T follicular helper cell (primary cell): ENCODE measurements around the gene INSYN2B.
"Not testable (repeated sequence)": the region's sequence is repeated elsewhere in the genome, so short reads cannot be mapped to it uniquely, and the experiment has no call there.

Experiments
- DNase-seq: peaks from one replicate; pipeline ENCODE4 v3.0.0-alpha.2; 2020; ENCODE audit warnings: low read depth

The INSYN2B gene

GRCh38 chr5:169971780-169972179 is 8.5 kb downstream of the INSYN2B start:
- DNase-seq: no peak

- DNase-seq: no peak
These were observed 9.2 kb downstream of the INSYN2B start for GRCh38 chr5:169970911-169971765.

GRCh38 chr5:169970339-169970738 is 10.0 kb downstream of the INSYN2B start:
- no peak for DNase-seq

GRCh38 chr5:169964246-169964645 is 16.0 kb downstream of the INSYN2B start:
- DNase-seq: no peak

- DNase-seq: no peak
These were observed 19.6 kb downstream of the INSYN2B start for GRCh38 chr5:169960659-169961058.

- DNase-seq: no peak
These were observed 22.0 kb downstream of the INSYN2B start for GRCh38 chr5:169958278-169958677.

GRCh38 chr5:169956756-169957155 is 23.5 kb downstream of the INSYN2B start:
- no peak for DNase-seq

- no peak for DNase-seq
These were observed 24.2 kb downstream of the INSYN2B start for GRCh38 chr5:169956126-169956525.

GRCh38 chr5:169954786-169955185 is 25.5 kb downstream of the INSYN2B start:
- DNase-seq: no peak

- not testable (repeated sequence) for DNase-seq
These were observed 27.1 kb downstream of the INSYN2B start for GRCh38 chr5:169953196-169953595.

GRCh38 chr5:169950333-169950732 is 30.0 kb downstream of the INSYN2B start:
- no peak for DNase-seq

- no peak for DNase-seq
These were observed 33.5 kb downstream of the INSYN2B start for GRCh38 chr5:169946743-169947295.

GRCh38 chr5:169945831-169946261 is 34.4 kb downstream of the INSYN2B start:
- DNase-seq: no peak

GRCh38 chr5:169944922-169945680 is 35.2 kb downstream of the INSYN2B start:
- DNase-seq: no peak

GRCh38 chr5:169944115-169944514 is 36.2 kb downstream of the INSYN2B start:
- no peak for DNase-seq

- no peak for DNase-seq
These were observed 37.3 kb downstream of the INSYN2B start for GRCh38 chr5:169943026-169943425.

- DNase-seq: no peak
These were observed 38.1 kb downstream of the INSYN2B start for GRCh38 chr5:169942181-169942580.

- DNase-seq: no peak
These were observed 38.8 kb downstream of the INSYN2B start for GRCh38 chr5:169941542-169941941.

- no peak for DNase-seq
These were observed 40.6 kb downstream of the INSYN2B start for GRCh38 chr5:169939731-169940130.

GRCh38 chr5:169938439-169938838 is 41.9 kb downstream of the INSYN2B start:
- no peak for DNase-seq

GRCh38 chr5:169935762-169936161 is 44.5 kb downstream of the INSYN2B start:
- DNase-seq: no peak

- DNase-seq: no peak
These were observed 45.3 kb downstream of the INSYN2B start for GRCh38 chr5:169934990-169935389.

- no peak for DNase-seq
These were observed 46.7 kb downstream of the INSYN2B start for GRCh38 chr5:169933616-169934015.
